GM21381 (cell line): ENCODE data around the gene CYRIA.

Source experiments
- ATAC-seq: cut with Tn5 transposase; IDR thresholded peaks from one replicate; pipeline ENCODE4 v1.9.1; 2021; ENCODE audit warnings: mild to moderate bottlenecking, moderate library complexity; ENCODE audit not compliant: unreplicated experiment

Gene CYRIA

GRCh38 chr2:16671760-16672159 is 6.1 kb upstream of the CYRIA start:
- ATAC-seq, result no peak

GRCh38 chr2:16669388-16669787 is 3.8 kb upstream of the CYRIA start:
- no peak for ATAC-seq

DNA sequence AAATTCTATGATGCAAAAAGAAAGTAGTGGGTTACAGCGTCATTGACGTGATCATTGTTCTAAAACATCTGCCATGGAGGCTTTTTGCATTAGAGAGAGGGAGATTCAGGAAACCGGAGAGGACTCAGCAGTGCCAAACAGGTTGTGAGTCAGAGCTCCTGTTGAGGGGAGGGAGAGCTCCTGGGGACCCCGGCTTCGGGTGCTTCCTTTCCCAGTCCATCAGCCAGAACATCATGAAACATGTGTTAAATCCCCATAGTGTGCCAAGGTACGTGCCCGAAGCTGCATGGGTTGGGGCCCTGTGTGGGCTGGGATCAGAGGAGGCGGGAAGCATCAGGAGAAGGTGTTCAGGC is 791 bp upstream of the CYRIA start:
- ATAC-seq, result no peak

- peak; percentile 25 for ATAC-seq
Measured at GRCh38 chr2:16664809-16665747, 556 bp downstream of the CYRIA start.

DNA sequence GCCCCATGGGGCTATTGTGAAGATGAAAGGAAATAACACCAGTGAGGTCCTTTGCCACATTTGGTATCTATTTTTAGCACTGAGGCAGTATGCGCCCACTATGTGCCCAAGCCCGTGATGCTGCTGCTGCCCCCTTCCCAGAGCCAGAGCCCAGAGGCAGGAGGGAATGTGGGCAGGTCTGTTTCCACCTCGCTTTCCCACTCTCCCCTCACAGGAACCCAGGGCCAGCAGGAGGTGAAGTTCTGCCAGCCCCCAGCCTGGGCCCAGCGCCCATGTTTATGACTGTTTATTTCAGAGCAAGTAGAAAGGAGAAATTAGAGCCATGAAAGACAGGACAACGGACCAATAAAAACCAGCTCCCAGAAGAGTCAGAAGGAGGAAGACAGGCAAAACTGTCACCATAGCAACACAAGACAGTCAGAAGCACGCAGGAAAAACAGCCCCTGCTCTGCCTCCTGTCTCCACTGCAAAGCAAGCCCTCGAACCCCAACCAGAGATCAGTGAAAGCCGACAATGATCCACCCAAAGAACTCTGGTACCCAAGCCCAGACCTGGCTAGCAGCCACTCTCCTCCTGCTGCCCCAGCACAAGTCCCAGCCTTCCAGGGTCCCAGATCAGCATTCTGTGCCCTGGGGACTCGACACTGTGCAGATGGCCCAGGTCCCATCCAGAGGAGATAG is 1.4 kb downstream of the CYRIA start:
- no peak for ATAC-seq

GRCh38 chr2:16663121-16663905 is 2.3 kb downstream of the CYRIA start:
- ATAC-seq, result no peak

DNA sequence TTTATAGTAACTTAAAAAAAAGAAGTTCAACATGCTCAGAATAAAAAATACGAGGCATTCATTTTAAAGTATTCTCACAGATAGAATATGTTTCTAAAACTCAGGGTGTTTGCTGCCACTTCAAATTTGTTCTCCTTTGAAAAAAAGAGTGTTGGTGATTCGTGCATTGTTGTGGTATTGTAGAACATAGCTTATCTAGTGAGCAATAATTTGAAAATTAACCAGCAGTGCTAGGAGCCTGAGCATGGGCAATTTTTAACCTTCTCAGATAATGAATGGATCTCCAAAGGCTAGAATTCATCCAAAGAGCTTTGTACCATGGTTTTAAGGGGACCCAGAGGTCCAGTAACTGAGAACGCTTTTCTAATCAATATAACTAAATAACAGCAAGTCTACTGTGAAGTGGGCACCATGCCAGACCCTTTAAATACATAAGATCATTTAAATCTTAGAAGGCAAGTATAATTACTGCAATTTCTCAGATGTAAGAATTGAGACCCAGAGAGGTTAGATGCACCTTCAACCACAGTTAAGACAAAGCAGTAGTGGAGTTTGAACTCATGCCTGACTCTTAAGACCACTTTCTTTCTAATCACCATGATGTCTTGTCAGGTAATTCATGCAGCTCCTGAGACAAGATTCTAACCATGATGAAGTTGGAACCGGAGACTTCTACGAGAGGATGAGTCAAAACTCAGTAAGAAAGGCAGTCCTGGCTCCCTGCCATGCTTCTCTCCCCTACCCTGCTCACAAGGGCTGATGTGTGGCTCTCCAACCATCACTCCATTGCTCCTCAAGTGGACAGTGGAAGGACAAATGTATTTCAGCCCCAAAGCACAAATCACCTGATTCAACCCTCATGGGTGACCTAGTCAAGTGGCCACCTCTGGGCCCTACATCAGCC is 3.4 kb downstream of the CYRIA start:
- no peak for ATAC-seq

DNA sequence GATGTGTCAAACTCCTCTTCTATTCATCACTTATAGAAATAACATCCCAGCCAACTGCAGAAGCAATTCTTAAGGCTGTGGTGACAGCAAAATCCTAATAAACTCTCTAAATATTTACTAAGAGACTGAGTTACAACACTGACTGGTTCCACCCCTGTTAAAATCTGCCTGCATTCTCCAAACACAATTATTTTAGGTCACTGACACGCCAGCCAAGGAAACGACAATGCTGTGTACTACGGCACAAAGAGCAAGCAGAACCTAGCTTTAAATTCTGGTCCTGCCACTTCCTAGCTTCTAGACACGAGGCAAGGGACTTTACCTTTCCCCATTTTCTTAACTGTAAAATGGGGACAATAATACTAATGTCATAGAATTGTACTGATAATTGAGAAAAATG is 4.1 kb downstream of the CYRIA start:
- no peak for ATAC-seq

DNA sequence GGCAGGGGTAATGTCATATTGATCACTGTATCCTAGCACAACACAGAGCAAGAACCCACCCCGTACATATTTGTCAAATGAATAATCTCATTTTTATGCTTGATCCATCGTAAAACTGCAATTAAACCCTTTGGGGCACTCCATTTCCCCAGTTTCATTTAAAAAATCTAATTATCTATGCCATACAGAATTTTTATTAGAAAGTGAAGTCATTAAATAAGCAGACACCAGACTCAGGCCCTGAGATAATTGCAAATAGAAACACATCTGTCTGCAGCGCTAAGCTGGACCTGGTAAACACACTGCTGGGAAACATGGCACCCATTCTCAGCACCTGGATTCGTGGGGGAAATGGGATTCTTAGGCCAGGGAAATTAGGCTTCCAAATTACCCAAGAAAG is 5.1 kb downstream of the CYRIA start:
- no peak for ATAC-seq

DNA sequence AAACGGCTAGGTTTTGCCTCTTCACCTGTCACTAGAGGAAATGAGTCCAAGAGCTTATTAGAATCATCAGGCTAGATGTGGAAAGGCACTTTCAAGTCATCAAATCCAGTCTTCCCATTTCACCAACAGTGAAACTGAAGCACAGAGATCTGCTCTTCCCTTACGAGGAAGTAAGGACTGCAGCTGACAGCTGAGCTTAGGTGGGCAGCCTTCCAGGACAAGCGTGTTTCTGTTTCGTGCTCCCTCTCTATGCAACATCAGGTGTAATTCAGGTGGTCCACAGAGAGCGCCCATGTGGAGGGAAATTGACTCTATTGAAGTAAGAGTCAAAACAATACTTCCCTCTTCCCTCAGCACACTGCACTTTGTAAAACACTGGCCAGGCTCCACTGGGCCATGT is 5.5 kb downstream of the CYRIA start:
- no peak for ATAC-seq

GRCh38 chr2:16658076-16658739 is 7.4 kb downstream of the CYRIA start:
- ATAC-seq, result no peak

DNA sequence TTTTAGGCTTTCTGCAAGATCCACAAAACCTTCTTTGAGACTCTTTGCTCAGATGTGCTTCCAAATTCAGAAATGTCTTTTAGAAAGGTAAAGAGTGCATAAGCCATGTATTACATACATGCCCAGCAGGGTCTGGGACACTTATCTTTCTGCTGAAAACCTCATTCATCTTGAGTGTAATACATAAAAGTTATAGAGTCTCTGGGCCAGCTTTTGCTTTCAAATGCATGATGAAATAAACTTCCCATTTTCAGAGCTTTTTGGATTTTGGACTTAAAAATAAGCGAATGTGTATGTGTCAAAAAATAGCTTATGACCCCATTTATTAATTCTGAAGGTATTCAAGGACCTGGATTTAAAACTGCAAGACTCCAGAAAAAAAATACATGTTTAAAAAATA is 8.0 kb downstream of the CYRIA start:
- ATAC-seq, result no peak

DNA sequence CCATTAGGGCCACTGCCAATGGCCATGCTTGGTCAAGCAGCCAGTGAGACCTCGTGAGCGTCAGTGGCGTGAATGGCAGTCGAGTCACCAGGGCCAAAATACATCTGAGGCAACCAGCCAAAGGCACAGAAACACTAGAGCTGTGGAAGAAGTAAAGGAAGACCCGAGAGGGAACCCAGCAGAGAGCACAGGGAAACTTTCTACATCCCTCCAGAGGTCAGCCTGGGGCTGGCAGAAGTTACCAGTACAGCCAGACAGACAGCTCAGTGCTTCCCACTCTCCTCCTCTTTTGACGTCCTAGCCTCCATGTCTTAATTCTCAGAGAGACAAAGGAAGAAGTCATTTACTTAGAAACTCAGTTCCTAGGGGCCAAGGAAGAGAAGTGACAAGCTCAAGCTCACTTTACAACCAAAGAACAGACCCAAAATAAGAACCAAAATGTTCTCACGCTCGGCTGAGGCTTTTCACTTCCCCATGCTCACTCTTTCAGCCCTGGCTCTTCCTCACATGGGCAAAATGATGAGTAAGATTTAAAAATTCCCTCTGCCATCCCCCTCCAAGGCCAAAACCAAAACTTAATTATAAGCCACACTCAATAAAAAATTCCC is 8.7 kb downstream of the CYRIA start:
- peak; percentile 69 for ATAC-seq

GRCh38 chr2:16655905-16656642 is 9.6 kb downstream of the CYRIA start:
- no peak for ATAC-seq

DNA sequence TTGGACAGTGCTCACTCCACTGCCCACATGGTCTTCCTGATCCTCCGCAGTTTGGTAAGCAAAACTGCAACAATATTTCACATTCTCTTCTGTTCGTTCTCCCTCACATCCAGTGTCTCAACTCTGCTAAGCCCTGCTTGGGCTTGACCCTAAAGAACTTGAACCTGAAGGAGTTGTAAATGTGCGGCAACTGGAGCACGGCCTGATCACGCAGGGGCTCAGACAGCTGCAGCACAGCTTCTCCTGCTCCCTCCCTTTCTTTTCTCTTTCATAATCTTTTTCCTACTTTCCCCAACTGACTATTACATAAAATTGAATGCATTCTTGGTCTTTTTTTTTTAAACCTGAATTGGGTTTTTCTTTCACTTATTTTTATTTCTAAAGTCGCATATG is 10.2 kb downstream of the CYRIA start:
- no peak for ATAC-seq

GRCh38 chr2:16654833-16655444 is 10.7 kb downstream of the CYRIA start:
- ATAC-seq, result no peak

DNA sequence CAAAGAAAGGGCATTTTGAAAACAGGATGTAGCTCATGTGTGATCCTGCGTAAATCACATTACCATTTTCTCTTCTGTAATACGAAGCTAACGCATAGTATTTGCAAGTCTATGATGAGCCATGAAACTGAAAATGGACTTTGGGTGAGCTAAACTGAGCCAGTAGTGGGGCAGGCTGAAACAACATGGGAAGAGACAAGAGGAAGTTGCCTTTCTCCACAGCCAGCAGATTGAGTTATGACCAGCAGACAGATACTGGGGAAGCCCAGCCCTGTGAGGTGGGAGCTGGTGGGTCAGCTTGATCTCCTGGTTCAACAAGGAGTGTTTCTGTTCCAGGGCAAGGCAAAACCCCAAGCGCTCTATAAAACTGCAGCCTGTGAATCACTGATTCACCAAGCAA is 11.8 kb downstream of the CYRIA start:
- peak; percentile 50 for ATAC-seq

DNA sequence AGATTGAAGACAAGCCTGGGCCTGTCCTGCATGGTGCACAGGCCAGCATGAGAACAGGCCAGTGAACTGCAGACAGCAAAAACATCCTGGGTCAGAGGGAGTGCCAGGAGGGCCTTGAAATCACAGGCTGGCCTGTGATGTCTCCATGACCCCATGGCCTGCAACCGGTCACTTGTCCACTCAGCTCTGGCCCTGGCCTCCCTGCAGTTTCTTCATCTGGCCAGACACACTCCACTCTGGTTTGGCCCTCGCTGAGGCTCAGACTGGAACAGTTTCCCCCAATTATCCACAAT is 12.6 kb downstream of the CYRIA start:
- no peak for ATAC-seq
